HepG2 (cell line): ENCODE measurements around the gene RABL6. TPM values are rescaled to one million over a fixed set of nuclear protein-coding genes. Genes with fewer than 3 reads are reported as not detected.

Experiments
- CHD2 ChIP-seq: IDR thresholded peaks from 2 replicates; pipeline ENCODE4 v1.6.1; 2011; ENCODE audit warnings: low read depth, low read length, improper control_type of control experiment
- EHMT2 ChIP-seq: fragments of 200-600 bp; sonication (generic); IDR thresholded peaks from 2 replicates; pipeline ENCODE4 v1.7.0; 2017; ENCODE audit warnings: antibody characterized with exemption, low read depth, low read length, borderline replicate concordance
- GABPB1 ChIP-seq: IDR thresholded peaks from 2 replicates; pipeline ENCODE4 v1.6.1; 2016; ENCODE audit warnings: mild to moderate bottlenecking, missing genetic modification reagents, moderate library complexity, missing compliant biosample characterization
- HNRNPL ChIP-seq: fragments of 200-400 bp; formaldehyde crosslinking; IDR thresholded peaks from 2 replicates; pipeline ENCODE4 v1.6.1; 2017; ENCODE audit warnings: mild to moderate bottlenecking, low read depth, low read length
- MLX ChIP-seq: IDR thresholded peaks from 2 replicates; pipeline ENCODE4 v1.6.1; 2016
- MZF1 ChIP-seq: sonication (generic); formaldehyde crosslinking; IDR thresholded peaks from 2 replicates; pipeline ENCODE4 v1.8.1; 2023; ENCODE audit warnings: mild to moderate bottlenecking, missing genetic modification reagents, borderline replicate concordance
- PAX8 ChIP-seq: sonication (generic); formaldehyde crosslinking; IDR thresholded peaks from 2 replicates; pipeline ENCODE4 v1.8.0; 2022; ENCODE audit warnings: mild to moderate bottlenecking, missing genetic modification reagents, borderline replicate concordance
- RARG ChIP-seq: sonication (generic); formaldehyde crosslinking; IDR thresholded peaks from 2 replicates; pipeline ENCODE4 v1.4.0; 2020; ENCODE audit warnings: low read depth, mild to moderate bottlenecking, missing genetic modification reagents
- SMAD9 ChIP-seq: sonication (generic); formaldehyde crosslinking; IDR thresholded peaks from 2 replicates; pipeline ENCODE4 v1.5.1; 2020; ENCODE audit warnings: mild to moderate bottlenecking, missing genetic modification reagents
- STAG1 ChIP-seq: sonication (generic); formaldehyde crosslinking; IDR thresholded peaks from 2 replicates; pipeline ENCODE4 v1.4.0; 2020; ENCODE audit warnings: missing genetic modification reagents
- ZNF256 ChIP-seq: sonication (generic); formaldehyde crosslinking; conservative IDR thresholded peaks from 2 replicates; pipeline ENCODE4 v1.4.0; 2020; ENCODE audit warnings: missing genetic modification reagents
- ZNF3 ChIP-seq: IDR thresholded peaks from 2 replicates; pipeline ENCODE4 v1.7.0; 2017; ENCODE audit warnings: inconsistent platforms
- ZNF414 ChIP-seq: sonication (generic); formaldehyde crosslinking; IDR thresholded peaks from 2 replicates; pipeline ENCODE4 v1.5.0; 2020; ENCODE audit warnings: missing genetic modification reagents
- ZNF441 ChIP-seq: sonication (generic); formaldehyde crosslinking; IDR thresholded peaks from 2 replicates; pipeline ENCODE4 v1.7.0; 2021; ENCODE audit warnings: missing genetic modification reagents, borderline replicate concordance
- ZNF570 ChIP-seq: sonication (generic); formaldehyde crosslinking; IDR thresholded peaks from 2 replicates; pipeline ENCODE4 v1.4.0; 2020; ENCODE audit warnings: mild to moderate bottlenecking, missing genetic modification reagents, borderline replicate concordance
- ZNF674 ChIP-seq: sonication (generic); formaldehyde crosslinking; IDR thresholded peaks from 2 replicates; pipeline ENCODE4 v1.5.0; 2020; ENCODE audit warnings: low read depth, mild to moderate bottlenecking, missing genetic modification reagents
- ZNF749 ChIP-seq: sonication (generic); formaldehyde crosslinking; IDR thresholded peaks from 2 replicates; pipeline ENCODE4 v1.8.0; 2022; ENCODE audit warnings: mild to moderate bottlenecking, missing genetic modification reagents, moderate library complexity, borderline replicate concordance
- polyA plus RNA-seq, 8 experiments: library from polyadenylated mRNA; depleted of rRNA in 3 of 8; stranded (reverse) in 7 of 8; unstranded in 1 of 8; fragments of >200 nt; fragmentation: Illumina TruSeq in 4 of 8; extraction: Trizol in 4 of 8; gene quantifications; 2 replicates each; pipeline versions ENCODE4 v1.2.1 to v1.2.3, GENCODE V29; 2011 to 2016; ENCODE audit warnings: low read depth in 4 of 8, missing spikeins in 1 of 8, mixed read lengths in 1 of 8; ENCODE audit not compliant: insufficient read depth in 1 of 8
- total RNA-seq, 5 experiments: library from RNA; depleted of rRNA; stranded (reverse); fragments of >200 nt; fragmentation: Illumina TruSeq; extraction: Trizol; gene quantifications; 2 replicates each; pipeline ENCODE4 v1.2.3, GENCODE V29; 2016; ENCODE audit warnings: low read depth in 1 of 5
- TF ChIP-seq, protein P1 (sequence below): sonication (generic); formaldehyde crosslinking; IDR thresholded peaks from 2 replicates; pipeline ENCODE4 v1.9.0; 2021; ENCODE audit warnings: missing genetic modification reagents, mild to moderate bottlenecking, borderline replicate concordance
- TF ChIP-seq, protein P2 (sequence below): sonication (generic); formaldehyde crosslinking; IDR thresholded peaks from 2 replicates; pipeline ENCODE4 v1.8.1; 2023; ENCODE audit warnings: missing genetic modification reagents, mild to moderate bottlenecking, borderline replicate concordance
- TF ChIP-seq, protein P3 (sequence below): sonication (generic); formaldehyde crosslinking; IDR thresholded peaks from 2 replicates; pipeline ENCODE4 v1.4.0; 2020; ENCODE audit warnings: mild to moderate bottlenecking, missing genetic modification reagents
- TF ChIP-seq, protein P4 (sequence below): sonication (generic); formaldehyde crosslinking; IDR thresholded peaks from 2 replicates; pipeline ENCODE4 v1.4.0; 2020; ENCODE audit warnings: missing genetic modification reagents
- TF ChIP-seq, protein P5 (sequence below): sonication (generic); formaldehyde crosslinking; IDR thresholded peaks from 2 replicates; pipeline ENCODE4 v1.4.0; 2020; ENCODE audit warnings: mild to moderate bottlenecking, missing genetic modification reagents, borderline replicate concordance

Gene RABL6
- total and polyA plus RNA-seq, 2 of the 13 experiments (the other 11 are each of a cell fraction or from before 2014, with no cell fraction given) = 81.5 to 125 TPM

- TF ChIP-seq EHMT2 (no peak), CHD2 (no peak), ZNF749 (CRISPR knock-in tag) (no peak), STAG1 (CRISPR knock-in tag) (no peak), ZNF414 (no peak), MZF1 (CRISPR knock-in tag) (no peak), ZNF256 (CRISPR knock-in tag) (no peak), ZNF441 (CRISPR knock-in tag) (no peak), ZNF3 (CRISPR knock-in tag) (no peak), RARG (CRISPR knock-in tag) (no peak), GABPB1 (CRISPR knock-in tag) (peak; percentile 72), ZNF570 (CRISPR knock-in tag) (no peak), SMAD9 (CRISPR knock-in tag) (no peak), HNRNPL (no peak), ZNF674 (CRISPR knock-in tag) (no peak), PAX8 (CRISPR knock-in tag) (no peak), MLX (no peak)
- TF ChIP-seq, protein P1, sequence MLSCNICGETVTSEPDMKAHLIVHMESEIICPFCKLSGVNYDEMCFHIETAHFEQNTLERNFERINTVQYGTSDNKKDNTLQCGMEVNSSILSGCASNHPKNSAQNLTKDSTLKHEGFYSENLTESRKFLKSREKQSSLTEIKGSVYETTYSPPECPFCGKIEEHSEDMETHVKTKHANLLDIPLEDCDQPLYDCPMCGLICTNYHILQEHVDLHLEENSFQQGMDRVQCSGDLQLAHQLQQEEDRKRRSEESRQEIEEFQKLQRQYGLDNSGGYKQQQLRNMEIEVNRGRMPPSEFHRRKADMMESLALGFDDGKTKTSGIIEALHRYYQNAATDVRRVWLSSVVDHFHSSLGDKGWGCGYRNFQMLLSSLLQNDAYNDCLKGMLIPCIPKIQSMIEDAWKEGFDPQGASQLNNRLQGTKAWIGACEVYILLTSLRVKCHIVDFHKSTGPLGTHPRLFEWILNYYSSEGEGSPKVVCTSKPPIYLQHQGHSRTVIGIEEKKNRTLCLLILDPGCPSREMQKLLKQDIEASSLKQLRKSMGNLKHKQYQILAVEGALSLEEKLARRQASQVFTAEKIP (CRISPR knock-in tag) = no peak
- TF ChIP-seq, protein P2, sequence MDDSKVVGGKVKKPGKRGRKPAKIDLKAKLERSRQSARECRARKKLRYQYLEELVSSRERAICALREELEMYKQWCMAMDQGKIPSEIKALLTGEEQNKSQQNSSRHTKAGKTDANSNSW (CRISPR knock-in tag) = no peak
- TF ChIP-seq, protein P3, sequence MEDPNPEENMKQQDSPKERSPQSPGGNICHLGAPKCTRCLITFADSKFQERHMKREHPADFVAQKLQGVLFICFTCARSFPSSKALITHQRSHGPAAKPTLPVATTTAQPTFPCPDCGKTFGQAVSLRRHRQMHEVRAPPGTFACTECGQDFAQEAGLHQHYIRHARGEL (CRISPR knock-in tag) = no peak
- TF ChIP-seq, protein P4, sequence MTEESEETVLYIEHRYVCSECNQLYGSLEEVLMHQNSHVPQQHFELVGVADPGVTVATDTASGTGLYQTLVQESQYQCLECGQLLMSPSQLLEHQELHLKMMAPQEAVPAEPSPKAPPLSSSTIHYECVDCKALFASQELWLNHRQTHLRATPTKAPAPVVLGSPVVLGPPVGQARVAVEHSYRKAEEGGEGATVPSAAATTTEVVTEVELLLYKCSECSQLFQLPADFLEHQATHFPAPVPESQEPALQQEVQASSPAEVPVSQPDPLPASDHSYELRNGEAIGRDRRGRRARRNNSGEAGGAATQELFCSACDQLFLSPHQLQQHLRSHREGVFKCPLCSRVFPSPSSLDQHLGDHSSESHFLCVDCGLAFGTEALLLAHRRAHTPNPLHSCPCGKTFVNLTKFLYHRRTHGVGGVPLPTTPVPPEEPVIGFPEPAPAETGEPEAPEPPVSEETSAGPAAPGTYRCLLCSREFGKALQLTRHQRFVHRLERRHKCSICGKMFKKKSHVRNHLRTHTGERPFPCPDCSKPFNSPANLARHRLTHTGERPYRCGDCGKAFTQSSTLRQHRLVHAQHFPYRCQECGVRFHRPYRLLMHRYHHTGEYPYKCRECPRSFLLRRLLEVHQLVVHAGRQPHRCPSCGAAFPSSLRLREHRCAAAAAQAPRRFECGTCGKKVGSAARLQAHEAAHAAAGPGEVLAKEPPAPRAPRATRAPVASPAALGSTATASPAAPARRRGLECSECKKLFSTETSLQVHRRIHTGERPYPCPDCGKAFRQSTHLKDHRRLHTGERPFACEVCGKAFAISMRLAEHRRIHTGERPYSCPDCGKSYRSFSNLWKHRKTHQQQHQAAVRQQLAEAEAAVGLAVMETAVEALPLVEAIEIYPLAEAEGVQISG (CRISPR knock-in tag) = 0 out of 2 replicates have a peak, but pooled peaks have one; percentile 23
- TF ChIP-seq, protein P5, sequence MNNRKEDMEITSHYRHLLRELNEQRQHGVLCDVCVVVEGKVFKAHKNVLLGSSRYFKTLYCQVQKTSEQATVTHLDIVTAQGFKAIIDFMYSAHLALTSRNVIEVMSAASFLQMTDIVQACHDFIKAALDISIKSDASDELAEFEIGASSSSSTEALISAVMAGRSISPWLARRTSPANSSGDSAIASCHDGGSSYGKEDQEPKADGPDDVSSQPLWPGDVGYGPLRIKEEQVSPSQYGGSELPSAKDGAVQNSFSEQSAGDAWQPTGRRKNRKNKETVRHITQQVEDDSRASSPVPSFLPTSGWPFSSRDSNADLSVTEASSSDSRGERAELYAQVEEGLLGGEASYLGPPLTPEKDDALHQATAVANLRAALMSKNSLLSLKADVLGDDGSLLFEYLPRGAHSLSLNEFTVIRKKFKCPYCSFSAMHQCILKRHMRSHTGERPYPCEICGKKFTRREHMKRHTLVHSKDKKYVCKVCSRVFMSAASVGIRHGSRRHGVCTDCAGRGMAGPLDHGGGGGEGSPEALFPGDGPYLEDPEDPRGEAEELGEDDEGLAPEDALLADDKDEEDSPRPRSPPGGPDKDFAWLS (CRISPR knock-in tag) = no peak
Observed at GRCh38 chr9:136773386-136774044, 34.2 kb upstream of the RABL6 start (continued).
